HG03066 (cell line): Measurements from ENCODE around the gene GABARAP.

Experiments
- ATAC-seq: cut with Tn5 transposase; IDR thresholded peaks from one replicate; pipeline ENCODE4 v1.9.1; 2021; ENCODE audit warnings: low read depth; ENCODE audit not compliant: unreplicated experiment

GABARAP gene

GRCh38 chr17:7208754-7209460 lies 33.3 kb downstream of the GABARAP start:
- ATAC-seq, result no peak

GRCh38 chr17:7208027-7208571 lies 34.1 kb downstream of the GABARAP start:
- no peak for ATAC-seq

DNA sequence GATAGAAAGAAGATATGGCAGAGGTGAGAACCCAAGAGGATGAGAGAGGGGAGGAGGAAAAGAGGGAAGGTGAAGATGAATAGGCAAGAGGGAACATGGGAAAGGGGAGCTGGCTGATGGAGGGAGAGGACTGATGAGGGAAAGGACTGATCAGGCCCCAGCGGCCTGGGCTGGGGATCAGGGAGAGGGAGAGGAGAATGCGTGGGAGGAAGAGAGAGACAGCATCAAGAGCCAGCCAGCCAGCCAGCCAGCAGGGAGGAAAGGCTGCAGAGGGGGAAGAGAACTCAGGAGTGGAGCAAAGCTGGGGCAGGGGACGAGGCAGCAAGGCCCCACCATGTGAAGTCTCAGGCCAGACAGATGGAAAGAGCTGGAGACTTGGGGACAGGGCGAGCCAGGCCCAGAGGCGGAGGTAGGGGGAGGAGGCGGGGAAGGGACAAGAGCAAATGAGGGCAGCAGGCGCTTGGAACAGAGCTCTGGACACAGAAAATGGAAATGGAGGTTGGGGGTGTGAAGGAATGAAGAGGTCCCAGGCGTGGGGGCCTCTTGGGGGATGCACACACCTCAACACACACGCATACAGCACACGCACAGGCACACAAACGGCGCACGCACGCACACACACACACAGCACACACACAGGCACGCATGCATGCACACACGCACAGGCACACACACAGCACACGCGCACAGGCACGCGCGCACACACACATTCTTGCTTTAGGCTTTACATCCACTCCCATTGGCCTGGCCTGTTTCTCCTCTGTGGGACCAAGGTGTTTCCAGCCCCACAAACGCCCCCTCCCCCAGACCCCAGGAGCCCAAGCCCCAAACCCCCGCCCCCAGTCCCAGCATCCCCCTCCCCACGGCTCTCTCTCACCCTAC lies 34.9 kb downstream of the GABARAP start:
- no peak for ATAC-seq

- ATAC-seq, result no peak
Observed at GRCh38 chr17:7205561-7205960, 36.7 kb downstream of the GABARAP start.

DNA sequence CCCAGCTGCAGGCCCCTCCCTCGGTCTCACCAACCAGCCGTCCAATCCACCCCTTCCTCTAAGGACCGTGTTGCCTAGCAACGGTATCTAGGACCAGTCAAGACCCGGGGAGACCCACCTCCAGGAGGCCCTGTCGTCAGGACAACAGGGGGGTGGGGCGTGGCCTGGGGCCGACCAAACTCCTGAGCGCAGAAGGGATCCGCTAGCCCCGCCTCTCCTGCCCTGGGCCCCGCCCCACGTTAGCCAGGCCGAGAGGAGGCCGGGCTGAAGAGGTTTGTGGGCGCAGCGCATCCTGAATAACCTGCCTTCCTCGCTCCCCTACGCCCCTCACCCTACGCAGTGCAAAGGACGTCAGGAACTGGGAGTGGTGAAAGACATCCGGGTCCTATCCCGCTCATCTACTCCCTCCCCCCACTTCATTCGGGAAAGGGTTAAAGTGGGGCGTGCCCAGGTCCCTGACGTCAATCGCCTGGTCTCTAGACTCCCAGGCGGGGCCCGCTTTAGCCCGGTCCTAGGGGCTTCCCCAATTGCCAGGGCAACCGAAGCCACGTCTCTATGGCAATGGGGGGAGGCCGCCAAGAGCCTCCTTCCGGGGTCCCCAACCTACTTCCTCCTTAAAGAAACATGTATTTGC lies 37.3 kb downstream of the GABARAP start:
- peak; percentile 81 for ATAC-seq

- ATAC-seq, result no peak
Observed at GRCh38 chr17:7204336-7204735, 37.9 kb downstream of the GABARAP start.

- ATAC-seq, result no peak
Observed at GRCh38 chr17:7203391-7203790, 38.9 kb downstream of the GABARAP start.

GRCh38 chr17:7196651-7197401 lies 45.4 kb downstream of the GABARAP start:
- ATAC-seq, result no peak

DNA sequence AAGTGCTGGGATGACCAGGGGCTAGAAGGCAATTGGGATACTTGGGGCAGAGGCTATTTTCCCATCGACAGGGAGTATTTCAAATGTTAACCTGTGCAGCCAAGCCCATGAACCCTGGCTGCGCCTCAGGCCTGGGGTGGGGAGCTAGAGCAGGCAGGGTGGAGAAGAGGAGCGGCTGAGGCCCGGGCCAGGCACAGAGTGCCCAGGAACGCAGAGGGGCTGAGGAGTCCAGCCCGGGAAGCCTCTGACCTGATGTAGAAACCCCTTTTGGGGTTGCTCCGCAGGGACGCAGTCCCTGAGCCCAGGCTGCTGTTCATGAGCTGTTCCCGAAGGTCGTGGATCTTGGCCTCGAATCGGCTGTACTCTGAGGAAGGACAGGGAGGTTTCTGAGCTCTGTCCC lies 46.3 kb downstream of the GABARAP start:
- no peak for ATAC-seq

- ATAC-seq, result no peak
Observed at GRCh38 chr17:7192271-7192937, 49.8 kb downstream of the GABARAP start.

DNA sequence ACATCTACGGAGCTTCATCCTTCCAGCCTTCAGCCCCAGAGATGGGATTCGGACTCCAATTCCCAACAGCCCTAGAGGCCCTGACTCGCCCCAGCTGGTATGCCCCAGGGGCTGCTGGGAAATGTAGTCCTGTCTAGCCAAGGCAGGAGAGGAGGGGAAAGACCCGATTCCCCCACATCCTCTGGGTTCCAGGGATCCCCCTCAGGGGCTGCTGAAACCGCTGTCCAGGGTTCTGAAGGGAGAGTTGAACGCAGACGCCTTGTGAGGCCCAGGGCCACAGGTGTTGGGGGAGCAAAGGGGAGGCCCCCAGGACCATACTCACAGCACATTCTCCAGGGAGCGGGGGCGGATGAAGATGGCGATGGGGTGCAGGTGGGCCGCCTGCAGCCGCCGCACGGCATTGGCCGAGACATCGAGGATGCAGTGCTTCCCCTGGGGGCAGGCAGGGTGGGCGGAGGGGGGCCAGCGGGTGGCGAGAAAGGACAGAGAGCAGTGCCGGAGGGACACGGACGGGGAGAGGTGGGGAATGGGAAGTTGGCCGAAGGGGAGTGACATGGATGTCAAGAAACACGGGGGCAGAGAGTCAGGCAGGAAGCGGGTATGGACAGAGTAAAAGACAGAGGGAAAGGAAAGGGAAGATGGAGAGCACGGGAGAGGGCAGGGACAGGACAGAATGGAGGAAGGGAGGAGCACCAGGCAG lies 50.5 kb downstream of the GABARAP start:
- ATAC-seq, result no peak

GRCh38 chr17:7191069-7191468 lies 51.2 kb downstream of the GABARAP start:
- no peak for ATAC-seq

DNA sequence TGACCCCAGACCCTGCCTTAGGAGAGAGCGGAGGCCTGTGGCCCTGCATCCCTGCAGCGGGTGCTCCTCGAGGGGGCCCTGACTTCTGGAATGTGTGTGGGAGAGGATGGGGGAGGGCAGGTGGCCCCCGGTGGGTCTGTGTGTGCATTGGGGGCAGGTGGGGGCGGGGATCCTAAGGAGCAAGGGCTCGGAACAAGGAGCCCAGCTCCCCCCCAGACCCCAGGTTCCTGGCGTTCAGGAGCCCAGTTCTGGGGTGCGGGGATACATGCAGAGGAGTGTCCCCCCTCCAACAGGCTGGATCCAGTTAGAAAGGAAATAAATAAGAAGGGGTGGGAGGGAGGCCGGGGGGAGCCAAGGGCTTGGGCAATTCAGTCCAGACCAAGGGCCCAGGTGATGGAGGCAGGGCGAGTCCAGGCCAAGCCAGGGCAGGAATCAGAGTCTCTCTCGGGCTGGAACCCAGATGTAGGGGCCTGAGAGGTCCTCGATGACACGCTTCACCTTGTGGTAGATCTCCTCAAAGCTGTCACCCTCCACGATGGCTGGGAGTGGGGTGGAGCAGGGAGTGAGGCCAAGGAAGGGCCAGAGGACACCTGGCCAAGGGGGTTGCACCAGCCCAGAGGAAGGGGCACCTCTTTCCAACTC lies 51.9 kb downstream of the GABARAP start:
- ATAC-seq, result no peak
